GM19397 (cell line): ENCODE results near the gene ZNF479.
"Not testable (repeated sequence)": the region's sequence is repeated elsewhere in the genome, so short reads cannot be mapped to it uniquely, and the experiment has no call there.

ENCODE experiments used
- ATAC-seq: cut with Tn5 transposase; IDR thresholded peaks from one replicate; pipeline ENCODE4 v1.9.1; 2021; ENCODE audit warnings: mild to moderate bottlenecking, moderate library complexity; ENCODE audit not compliant: unreplicated experiment

Gene ZNF479

DNA sequence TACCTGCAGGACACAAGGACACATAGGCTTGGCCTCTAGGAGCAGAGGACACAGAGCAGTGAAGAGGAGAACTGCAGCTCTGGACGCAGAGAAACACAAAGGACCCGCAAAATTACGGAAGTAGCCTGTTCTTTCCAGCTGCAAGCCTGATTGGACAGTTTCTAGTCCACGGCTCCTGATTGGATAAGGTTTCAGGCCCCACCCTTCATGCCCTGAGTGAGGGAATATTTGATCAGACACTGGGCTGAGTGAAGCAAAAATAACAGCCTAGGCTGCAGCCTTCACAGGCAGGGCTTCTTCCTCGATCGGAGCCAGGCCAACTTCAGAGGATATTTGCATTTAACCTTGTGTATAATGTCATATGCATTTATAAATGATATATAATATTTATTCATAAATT is at the start of gene ZNF479:
Gene ZNF479 (minus strand): TSS at position 101 of the 400 bp plus-strand sequence. CDS start 112 bp downstream, outside the sequence.
- not testable (repeated sequence) for ATAC-seq

DNA sequence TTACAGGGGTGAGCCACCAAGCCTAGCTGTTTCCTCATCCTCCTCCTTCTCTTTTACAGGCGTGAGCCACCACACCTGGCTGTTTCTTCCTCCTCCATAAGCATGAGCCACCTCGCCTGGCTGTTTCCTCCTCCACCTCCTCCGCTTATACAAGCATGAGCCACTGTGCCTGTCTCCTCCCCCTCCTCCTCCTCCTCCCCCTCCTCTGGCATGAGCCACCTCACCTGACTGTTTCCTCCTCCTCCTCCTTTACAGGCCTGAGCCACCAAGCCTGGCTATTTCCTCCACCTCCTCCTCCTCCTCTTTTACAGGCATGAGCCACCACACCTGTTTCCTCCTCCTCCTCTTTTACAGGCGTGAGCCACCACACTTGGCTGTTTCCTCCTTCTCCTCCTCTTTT is 49.8 kb upstream of the ZNF479 start:
- no peak for ATAC-seq

DNA sequence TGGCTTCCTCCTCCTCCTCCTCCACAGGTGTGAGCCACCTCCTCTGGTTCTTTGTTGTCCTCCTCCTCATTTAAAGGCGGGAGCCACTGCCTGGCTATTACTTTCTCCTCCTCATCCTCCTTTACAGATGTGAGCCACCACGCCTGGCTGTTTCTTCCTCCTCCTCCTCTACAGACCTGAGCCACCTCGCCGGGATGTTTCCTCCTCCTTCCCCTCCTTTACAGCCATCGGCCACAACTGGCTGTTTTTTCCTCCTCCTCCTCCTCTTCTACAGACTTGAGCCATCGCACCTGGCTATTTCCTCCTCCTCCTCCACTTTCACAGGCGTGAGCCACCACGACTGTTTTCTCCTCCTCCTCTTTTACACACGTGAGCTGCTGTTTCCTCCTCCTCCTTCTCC is 49.0 kb upstream of the ZNF479 start:
- no peak for ATAC-seq

DNA sequence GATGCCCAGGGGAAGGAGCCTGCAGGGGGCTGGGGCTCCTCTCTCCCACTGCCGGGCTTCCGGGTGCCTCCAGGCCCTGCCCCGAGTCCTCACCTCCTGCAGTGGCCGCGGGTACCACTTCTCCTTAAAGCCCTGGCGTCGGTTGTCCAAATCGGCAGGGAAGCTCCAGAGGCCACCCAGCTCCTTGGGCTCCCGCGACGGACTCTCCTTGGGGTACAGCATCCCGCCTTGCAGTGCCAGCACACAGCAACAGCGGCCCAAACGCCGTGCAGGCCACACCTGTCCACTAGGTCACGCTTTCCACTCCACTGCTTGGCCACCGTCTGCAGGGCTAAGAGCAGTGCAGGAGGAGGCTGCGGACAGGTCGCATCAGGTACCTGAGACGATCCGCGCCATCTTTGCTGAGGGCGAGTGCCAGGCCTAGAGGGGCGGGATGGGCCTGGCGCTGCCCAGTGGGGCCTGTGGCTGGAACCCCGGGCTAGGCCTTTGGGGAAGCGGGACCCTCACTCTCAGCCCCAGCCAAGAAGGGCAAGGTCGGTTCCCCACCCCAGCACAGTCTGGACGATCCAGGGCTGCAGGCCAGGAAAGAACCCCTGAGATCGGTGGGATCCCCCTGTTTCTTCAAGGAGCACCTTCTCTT is 47.7 kb upstream of the ZNF479 start:
- no peak for ATAC-seq

DNA sequence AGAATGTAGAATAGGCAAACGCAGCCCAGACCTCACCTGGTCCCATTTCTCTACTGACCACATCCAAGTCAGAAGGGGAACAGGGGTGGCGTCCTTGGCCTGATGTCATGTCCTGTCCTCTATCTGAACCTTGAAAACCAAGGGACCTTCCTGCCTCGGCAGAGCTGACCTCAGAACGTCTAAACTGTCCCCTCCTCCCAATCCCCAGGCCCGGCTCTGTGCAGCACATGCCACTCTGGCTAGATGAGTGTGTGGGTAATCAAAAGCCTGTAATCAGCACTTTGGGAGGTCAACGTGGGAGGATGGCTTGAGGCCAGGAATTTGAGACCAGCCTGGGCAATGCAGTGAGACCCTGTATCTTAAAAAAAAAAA is 46.5 kb upstream of the ZNF479 start:
- ATAC-seq, result no peak

DNA sequence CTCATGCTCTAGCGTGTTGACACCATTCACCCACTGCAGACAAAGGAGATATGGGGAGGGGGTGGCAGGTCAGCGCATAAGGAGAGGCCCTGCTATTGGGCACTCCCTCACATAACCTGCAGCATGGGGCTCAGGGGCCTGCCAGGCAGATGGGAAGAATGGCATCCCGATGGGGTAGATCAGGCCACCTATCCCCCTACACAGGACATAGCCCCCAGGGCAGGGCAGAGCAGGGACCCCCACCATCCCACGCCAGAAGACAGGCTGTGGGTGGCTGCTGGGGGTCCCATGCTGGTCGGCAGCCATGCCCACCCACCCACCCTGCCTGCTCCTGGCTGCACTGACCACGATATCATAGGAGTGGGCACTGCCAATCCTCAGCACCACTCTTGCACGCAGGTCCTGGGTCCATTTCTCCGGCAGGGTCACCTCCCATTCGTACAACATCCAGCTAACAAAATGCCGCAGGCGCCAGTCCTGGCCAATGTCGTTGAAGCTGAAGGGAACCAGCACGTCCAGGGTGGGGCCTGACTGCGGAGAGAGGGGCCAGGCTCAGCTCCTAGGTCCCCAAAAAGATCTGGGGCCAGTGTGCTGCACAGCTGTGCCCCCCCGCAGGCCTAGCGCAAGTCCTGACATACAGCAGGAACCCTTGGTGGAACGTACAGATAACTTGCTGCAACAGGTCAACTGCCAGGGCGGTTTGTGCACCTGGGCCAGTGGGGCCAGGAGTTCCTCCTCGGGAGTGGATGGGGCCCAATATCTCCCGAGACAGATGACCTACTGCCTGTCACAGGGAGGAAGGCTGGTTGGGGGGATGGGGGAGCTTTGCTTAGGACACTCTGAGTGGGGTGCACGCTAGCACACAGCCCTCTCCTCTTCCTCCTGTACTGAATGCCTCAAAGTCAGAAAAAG is 45.9 kb upstream of the ZNF479 start:
- no peak for ATAC-seq

DNA sequence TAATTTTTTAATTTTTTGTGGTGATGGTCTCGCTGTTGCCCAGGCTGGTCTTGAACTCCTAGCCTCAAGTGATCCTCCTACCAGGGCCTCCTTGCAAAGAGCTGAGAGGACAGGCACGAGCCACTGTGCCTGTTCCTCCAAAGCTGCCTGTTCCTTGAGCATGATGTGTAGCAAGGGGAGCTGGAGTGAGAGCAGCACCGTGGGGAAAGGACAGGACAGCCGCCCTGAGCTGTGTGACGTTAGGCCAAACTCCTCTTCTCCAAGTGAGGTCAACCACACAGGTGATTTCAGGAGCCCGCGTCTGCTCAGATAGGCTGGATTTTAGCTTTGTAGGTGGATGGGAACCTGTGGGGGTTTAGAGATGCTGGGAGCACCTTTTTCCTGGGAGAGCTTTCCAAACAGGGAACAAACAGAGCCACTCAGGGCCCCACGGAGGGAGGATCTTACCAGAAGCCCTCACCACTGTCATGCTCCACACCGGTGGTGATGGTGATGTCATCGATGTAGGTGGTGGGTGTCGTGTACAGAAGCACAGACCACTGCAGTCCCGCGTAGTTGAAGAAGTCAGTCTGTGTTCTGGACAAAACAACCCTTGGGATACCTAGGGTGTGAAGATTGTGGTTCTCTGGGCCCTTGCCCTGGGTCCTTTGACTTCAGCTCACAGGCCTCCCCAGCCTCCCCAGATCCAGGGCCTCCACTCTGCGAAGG is 44.8 kb upstream of the ZNF479 start:
- ATAC-seq, result no peak

DNA sequence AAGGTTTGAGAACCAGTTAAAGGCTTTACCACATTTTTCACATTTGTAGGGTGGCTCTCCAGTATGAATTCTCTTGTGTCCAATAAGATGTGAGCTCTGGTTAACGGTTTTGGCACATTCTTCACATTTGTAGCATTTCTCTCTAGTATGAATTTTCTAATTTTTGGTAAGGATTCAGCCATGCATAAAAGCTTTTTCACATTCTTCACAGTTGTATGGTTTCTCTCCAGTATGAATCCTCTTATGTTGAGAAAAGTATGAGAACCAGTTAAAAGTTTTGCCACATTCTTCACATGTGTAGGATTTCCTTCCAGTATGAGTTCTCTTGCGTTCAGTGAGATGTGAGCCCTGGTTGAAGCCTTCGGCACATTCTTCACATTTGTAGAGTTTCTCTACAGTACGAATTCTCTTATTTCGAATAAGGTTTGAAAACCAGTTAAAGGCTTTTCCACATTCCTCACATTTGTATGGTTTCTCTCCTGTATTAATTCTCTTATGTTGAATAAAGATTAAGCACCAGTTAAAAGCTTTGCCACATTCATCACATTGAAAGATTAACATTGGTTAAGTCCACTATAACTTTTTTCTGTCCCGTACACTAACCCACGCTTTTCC is 33.2 kb upstream of the ZNF479 start:
- no peak for ATAC-seq

DNA sequence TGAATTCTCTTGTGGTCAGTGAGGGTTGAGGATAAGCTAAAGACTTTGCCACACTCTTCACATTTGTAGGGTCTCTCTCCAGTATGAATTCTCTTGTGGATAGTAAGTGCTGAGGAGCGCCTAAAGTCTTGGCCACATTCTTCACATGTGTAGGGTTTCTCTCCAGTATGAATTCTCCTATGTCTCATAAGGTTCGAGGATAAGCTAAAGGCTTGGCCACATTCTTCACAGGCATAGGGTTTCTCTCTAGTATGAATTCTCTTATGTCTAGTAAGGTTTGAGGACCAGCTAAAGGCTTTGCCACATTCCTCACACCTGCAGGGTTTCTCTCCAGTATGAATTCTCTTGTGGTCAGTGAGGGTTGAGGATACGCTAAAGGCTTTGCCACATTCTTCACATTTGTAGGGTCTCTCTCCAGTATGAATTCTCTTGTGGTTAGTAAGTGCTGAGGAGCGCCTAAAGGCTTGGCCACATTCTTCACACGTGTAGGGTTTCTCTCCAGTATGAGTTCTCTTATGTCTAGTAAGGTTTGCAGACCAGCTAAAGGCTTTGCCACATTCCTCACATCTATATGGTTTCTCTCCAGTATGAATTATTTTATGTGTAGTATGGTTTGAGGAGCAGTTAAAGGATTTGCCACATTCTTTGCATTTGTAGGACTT is 12.0 kb downstream of the ZNF479 start:
- not testable (repeated sequence) for ATAC-seq
